ENCODE measurements around the gene TMEM138.

The TMEM138 gene

DNA sequence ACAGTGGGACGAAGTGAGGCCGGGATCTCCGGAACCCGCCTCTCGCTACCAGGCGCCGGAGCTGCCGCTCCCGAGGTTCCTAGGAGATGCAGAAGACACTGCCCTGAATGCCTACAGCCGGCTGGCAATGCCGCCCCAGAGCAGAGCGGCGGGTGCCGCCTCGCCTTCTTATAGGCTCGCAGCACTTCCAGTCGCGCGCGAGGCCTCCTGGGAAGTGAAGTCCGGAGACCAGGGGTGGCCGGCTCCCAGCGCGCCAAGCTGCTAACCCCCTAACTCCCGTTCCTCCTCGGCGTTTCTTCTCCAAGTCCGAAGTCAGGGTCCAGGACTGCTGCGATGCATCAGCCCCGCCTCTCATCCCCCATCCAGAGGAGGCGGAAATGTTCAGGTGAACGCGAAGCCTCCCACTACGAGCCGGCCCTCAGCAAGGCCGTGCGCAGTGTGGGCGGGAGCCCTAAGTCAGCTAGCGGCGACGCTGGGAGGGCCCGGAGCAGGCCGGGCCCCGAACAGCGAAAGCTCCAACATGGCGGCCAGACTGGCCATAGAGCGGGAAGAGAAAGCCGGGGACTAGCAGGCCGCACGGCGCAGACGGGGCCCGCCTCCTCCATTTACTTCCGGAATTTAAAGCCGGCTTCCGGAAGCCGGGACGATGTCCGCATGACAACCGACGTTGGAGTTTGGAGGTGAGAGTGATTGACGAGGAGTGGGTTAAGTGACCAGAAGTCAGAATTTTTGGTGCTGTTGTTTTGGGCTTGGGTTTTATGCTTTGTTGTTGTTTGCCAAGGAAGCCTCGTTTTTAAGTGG, at the start of gene TMEM138, which contains the start of gene CYB561A3:
TMEM138 (plus strand) TSS at position 634 of the 801 bp plus-strand sequence. CDS start 2,017 bp downstream, outside the sequence.
CYB561A3 (minus strand) TSS at position 142 of the 801 bp plus-strand sequence. CDS start 5,169 bp downstream, outside the sequence.
- DNase-seq: peak; percentile 98

DNA sequence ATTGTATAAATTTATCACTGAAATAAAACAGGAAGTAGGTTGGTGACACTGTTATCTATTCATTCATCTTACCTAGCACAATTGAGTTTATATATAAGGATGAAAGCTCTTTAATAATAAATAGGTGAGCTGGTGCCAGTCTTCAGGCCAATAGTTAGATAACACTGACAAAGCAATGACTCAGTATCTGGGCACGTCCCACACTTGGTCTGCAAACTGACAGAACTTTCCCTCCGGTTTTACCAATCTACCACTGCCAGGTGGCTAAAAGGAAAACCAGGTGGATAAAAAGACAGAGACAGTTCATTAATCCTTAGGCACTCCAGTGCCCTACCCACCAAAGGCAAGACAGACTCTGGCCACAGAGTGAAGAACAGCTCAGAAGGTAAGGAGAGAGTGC, 46.9 kb upstream of the TMEM138 start:
- no peak for DNase-seq

DNA sequence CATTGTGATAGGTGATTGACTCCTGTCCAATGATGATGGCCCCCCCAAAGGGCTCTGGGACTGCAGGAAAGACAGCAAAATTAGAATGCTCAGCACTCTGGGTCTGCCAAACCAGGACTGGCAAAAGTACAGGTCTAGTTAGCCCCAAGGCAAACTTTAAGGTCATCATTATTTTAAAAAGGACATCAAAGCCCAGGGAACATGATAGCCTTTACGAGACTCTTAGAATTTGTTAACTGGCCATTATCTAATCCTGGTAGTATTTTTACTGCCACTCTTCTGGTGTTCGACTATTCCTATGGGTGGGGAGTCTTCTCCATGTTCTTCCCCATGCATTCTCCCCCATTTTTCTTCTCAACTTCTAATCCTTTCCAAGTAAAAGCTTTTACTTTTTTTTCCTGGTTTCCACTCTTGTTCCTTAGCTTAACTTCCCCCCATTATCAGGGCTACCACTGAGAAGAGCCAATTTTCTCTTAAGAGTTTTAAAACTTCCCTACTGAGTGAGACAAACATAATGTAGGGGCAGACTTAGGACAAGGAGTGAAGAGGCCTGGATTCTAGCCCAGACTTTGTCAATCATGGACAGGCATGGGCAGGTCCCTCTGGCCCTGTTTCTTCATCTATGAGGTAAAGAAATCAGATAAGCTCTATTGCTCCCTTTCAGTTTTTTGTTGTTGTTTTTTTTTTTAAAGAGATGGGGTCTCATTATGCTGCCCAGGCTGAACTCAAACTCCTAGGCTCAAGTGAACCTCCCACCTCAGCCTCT, 36.3 kb upstream of the TMEM138 start:
- DNase-seq: no peak

DNA sequence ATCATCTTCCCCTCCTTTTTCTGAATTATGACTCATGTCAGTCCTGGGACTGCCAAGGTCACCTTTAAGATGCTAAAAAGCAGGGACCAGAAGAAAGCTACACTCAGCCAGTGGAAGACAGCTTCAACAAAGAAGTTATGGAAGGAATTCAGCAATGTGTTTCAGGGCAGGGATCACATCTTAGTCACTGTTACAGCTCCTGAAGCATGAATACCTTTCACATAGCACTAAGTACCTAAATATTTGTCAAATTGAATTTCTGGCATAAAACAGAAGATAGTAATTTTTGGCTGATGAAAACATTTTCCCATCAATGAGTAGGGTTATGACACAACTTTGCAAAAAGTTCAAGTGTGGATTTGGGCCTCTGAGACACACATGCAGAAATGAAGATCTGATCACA, 34.5 kb upstream of the TMEM138 start:
- DNase-seq: no peak

DNA sequence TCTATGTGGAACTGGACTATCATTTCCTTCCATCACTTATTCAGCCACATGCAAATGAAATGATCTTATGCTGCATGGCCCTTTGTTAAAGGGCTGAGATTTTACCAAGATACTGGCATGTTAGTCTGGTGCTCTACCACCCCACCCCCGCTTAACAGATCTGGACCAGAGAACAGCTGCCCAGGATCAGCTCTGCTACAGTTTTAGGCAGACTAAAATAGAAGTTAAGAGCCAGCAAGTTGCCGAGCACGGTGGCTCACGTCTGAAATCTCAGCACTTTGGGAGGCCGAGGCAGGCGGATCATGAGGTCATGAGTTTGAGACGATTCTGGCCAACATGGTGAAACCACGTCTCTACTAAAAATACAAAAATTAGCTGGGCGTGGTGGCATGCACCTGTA, 33.8 kb upstream of the TMEM138 start:
- no peak for DNase-seq

DNA sequence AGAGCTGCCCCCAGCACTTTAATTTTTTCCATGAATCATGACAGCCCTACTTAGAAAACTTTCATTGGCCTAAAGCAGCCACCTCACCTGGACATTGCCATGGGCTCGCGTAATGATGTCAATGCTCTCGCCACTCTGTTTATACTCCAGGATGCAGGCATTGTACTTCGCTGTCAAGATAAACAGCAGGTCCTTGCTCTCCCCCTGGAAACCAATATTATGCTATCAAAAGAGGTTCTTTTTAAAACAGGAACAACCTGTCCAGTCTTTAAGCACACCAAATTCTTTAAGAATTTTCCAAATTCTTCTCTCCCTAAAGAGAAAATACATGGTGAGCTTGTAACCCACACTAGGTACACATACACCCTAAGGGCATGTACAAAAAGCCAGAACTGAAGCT, 32.3 kb upstream of the TMEM138 start:
- DNase-seq: no peak

DNA sequence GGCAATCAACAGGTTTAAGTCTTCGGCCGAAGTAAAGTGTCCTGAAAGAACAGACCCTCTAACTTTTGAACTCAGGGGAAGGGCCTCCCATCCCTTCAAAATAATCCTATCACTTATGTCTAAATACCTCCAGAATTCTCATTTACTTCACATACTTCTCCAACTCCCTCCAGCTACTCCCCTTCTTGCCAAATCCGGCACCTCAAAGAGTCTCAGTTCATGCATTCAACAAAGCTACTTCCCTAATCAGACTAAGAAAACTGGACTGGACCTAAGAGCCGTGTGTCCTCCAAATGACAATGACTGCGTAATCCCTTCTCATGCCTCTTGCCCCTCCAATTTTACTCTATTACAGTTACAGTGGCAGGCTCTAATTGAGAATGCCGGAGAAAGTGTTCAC, 30.5 kb upstream of the TMEM138 start:
- DNase-seq: peak in 2 of 3 donors; percentile 44 to 61

DNA sequence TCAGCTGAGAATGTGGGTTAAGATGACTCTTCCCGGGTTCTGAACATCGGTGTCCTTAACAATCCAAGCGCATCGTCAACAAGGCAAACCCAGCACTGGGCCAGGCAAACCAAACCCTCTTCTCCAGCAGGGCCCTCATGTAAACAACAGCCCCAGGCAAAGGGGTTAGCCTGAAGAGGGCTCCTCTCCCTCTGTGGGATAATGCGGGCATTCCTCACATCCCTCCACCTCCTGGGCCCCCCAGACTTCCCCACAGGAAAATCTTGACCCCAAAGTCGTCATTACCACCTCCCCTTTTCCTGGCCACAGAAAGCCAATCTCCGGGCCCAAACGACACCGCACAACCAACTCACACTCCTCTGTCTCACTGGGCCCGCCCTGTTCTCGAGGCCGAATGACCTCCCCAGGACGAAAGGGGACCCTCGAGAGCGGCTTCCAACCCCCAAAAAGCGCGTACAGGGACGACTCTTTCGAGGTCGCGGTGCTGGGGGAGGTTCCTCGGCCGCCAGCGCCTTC, 29.8 kb upstream of the TMEM138 start:
- peak in 1 of 3 donors; percentile 9 for DNase-seq

DNA sequence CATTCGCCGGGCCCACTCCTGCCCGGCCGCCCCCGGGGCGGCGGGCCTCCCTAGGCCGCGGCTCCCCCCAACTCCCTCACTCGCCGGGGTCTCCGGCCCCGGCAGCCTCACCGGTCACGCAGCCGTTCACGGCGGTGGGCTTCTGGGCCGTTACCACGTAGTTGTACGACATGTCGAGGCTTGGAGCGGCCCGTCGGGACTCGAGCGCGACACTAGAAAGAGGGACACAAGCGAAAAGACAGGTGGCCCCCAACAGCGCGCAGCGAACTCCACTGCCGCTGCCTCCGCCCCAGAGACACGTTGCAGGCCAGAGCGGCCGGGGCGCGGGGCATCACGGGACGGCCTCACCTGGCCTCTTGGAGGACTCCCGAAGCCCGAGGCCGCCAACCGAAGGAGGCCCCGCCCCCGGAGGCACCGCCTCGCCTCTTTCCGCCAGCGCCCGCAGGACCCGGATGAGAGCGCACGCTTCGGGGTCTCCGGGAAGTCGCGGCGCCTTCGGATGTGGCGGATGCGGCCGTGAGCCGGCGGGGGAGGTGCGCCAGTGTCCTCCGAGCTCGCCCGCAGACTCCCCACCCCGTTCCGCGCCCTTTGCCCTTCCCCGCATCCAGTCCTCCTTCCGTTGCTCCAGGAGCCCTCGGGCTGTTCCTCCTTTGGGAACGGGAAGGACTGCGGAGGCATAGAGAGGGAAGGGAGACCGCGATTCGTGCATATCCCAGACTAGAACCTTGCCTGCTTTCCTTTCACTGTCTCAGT, 29.2 kb upstream of the TMEM138 start, which contains the start of the genes DDB1 and TKFC:
DDB1 (minus strand) TSS at position 309 of the 753 bp plus-strand sequence; CDS start at position 172, 137 bp downstream.
TKFC (plus strand) TSS at position 432 of the 753 bp plus-strand sequence. CDS start 1,501 bp downstream, outside the sequence.
- peak; percentile 83 to 93 (median 84) for DNase-seq

DNA sequence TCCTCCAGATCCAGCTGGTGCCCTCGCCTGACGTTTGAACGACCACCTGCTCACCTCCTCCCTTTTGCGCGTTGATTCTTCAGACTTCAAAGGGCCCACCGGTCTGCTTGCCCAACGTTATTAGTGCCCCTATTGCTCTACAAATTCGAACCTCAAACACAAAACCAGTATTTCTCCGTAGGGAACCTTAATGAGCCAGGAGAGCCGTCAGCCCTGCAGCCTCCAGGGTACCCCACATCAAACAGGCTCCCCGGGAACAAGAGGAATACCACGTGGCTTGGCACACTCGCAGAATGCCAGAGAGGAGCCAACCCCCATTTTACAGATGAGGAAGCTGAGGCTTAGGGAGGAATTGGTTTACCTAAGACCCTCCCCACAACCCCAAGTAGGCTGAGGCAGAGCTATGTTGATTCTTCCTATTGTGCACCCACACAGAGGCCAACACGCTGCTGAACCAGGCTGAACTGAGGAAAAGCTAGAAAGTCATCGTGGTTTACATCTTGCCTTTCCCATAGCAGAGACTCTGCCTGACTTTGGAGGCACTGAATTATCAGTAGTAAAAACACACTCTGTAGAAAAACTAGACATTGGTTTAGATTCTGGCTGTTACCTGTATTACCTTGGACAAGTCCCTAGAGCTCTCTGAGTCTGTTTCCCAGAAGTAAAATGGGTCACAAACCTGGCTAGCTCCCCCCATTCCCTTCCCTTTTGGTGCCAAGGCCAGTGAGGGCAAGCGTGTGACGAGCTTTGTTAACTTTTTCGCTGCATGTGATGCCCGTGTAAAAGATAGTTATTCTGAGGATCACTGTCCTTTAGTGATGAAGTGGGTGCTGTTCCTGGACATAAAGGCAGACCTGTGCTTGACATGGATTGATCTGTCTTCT, 28.4 kb upstream of the TMEM138 start:
- DNase-seq: no peak

DNA sequence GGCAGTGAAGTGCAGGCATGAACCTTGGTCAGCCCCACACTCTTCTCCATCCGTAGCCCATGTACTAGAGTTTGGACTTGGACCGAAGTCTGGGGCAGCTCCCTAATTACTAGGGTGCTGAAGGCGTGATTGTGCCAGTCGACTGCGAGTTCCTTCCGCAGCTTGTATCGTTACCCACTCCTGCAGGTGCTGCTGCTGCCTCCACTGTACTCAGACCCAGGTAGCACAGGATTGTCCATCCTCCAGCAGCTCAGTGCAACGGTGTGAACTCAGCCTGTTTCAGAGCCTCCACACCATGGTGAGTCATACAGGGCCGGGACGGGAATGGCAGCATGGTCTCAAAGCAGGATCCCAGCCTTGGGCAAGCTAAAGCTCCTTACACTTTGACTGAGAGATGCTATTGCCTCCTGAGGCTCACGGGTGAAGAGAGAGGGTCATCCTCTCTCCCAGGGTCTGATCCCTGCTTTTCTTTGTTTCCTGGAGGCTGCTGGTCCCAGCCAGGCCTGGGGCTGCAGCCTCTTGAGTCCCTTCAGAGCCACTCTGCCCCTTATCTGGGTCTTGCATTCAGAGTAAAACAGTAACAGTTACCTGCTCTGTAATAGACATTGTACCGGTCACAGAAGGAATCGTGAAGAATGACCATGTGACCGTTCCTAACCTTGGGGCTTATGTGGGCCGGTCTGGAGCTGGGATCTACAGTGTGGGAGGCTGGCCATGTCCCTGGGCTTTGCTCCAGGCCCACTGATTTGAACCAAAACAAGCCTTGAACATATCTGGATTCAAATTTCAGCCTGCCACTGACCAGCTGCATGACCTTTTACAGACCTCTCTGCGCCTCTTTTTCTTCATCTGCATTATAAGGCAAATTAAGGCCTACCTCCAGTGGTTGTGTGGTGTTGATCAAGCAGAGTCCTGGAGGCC, 27.5 kb upstream of the TMEM138 start:
- peak in 2 of 3 donors; percentile 21 to 37 for DNase-seq

DNA sequence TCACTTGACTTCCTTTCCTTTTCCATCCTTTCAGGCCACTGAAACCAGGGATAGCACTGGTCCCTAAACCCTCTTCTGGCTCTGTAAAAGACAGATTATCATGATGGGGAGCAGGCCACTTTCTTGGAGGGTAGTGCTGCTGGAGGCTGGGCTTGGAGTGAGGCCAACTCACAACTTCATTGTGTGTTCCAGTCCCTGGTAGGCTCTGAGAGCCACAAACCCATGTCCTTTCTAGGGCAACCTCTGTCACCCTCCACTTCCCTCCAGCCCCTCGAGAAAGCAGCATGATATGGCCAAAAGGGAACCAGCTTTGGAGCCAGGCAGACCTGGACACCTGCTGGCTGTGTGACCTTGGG, 26.8 kb upstream of the TMEM138 start:
- DNase-seq: no peak

DNA sequence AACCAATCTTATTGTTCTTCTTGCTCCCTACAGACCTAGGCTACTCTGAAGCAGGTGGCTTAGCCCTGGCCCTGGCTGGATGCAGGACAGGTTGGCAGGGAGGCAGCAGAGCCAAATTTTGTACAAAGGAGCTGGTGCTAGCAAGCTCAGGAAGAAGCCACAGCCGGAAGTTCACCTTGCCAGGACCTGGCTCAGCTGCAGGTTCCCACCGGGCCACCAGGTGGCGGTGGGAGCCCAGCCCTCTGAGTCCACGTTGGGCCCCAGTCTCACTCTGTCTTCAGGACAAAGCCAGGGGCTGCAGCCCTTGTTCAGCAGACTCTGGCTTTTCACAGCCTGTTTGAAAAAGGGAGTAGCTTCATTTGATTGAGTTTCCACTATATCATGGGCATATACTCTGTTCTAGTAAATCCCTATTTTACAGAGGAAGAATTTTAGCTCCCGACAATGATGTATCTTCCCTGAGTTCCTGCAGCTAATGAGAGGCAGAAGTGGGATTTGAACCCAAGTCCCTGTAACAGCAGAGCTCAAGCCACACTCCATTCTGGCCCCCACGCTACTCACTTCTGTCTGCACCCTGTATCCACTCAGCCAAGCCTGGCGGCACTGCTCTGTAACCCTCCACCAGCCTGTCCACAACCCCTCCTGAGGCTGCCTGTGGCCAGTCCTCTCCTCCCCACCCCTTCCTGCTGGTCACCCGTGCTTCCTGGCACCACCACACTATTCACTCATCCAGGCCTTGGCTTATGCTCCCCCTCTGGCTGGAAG, 25.8 kb upstream of the TMEM138 start:
- DNase-seq: peak; percentile 76 to 88 (median 82)

DNA sequence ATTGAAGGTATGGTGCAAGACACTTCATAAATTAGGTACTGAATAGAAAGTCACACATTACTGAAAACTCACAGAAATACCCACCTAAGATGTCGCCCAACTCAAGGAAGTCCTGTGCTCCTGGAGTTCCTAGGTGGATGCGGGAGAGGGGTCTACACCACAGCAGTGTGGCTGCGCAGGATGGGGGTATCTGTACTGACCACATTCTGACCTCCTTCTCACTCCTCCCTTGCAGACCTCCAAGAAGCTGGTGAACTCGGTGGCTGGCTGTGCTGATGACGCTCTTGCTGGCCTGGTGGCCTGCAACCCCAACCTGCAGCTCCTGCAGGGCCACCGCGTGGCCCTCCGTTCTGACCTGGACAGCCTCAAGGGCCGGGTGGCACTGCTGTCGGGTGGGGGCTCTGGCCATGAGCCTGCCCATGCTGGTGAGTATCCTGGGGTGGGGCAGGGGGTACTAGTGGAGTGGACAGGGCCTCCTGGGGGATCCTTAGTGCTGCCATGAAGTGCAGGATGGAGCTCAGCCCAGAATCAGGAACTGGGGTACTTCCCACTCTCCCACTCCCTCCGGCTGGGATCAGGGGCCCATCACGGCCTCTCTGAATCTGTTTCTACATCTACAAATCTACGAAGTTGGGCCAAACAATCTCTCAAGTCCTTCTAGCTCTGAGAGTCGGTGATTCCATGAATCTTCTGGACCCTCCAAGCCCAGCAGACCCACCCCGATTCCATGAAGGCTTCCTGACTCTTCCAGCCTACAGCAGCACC, 24.3 kb upstream of the TMEM138 start:
- no peak for DNase-seq

DNA sequence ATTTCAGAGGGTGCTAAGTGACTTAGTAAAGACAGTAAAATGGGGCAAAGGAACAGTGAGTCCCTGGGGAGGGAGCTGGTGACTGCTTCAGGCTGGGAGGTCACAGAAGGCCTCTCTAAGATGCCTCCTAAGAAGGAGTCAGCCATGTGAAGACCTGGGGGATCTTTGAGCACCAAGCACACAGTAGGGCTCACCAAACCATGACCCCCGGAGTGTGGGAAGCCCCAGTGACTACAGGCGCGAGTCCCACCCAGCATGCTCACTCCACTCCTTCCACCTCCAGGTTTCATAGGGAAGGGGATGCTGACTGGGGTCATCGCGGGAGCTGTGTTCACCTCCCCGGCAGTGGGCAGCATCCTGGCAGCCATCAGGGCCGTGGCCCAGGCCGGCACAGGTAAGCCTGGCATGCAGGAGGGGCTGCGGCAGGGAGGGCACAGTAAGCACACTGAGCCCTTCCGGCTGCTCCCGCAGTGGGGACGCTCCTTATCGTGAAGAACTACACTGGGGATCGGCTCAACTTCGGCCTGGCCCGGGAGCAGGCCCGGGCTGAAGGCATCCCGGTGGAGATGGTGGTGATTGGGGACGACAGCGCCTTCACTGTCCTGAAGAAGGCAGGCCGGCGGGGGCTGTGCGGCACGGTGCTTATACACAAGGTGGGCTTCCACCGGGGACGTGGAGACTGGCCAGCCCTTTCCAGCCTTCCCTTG, 23.2 kb upstream of the TMEM138 start:
- no peak for DNase-seq

DNA sequence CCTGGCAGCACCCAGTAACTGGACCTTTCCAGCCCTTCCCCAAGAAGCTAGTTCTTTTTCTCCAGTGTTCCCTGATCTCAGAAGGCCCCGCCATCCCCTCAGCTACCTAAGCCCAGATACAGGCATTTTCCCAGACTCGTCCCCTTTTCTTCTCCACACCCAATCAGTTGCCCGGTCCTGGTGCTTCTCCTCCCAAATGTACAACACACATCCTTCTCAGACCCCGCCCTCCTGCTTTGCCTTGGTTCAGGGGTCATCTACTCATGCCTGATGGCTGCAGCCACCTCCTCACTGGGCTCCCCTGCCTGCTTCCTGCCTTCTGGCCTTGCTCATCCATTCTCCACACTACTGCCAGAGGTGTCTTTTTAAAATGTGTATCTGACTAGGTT, 22.7 kb upstream of the TMEM138 start:
- DNase-seq: no peak

DNA sequence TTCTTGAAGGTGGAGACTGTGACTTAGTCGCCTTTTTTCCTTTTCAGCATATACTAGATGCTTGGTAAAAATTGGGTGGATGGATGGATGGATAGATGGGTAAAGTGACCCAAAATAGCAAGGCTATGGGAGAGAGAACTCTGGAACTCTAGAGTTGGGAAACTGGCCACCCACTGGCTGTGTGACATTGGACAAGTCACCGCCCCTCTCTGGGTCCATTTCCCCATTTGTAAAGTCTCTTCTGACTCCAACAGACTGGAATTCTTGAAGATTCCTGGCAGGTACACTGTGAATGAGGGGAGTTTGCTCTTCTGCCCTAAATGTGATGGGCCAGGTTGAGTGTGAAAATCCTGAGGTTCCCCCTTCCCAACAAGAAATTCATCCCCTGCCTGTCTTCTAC, 21.2 kb upstream of the TMEM138 start:
- DNase-seq: peak in 2 of 3 donors; percentile 21 to 27

DNA sequence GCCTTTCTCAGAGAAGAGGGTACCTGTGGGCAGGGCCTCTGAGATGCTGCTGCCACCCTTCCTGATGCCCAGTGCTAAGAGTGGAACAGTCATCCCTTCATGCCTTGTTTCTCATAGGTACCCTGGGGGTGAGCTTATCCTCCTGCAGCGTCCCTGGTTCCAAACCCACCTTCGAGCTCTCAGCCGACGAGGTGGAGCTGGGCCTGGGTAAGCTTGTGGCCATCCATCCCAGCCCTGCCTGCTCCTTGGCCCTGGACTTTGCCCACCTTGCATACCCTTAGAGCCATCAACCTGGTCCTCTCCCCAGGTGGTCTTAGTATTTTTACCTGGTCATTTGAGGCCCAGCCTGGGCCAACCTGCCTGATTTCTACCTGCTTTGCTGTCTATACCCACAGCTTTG, 20.5 kb upstream of the TMEM138 start:
- DNase-seq: no peak

All from suppressor macrophage treated with lipopolysaccharide for 1 hour (primary cell).